NCI-H1105 (cell line): Measurements from ENCODE around the gene HAUS7.
A peak's percentile ranks its signal among the peaks of the same experiment; 100 is the strongest.

ENCODE experiments used
- DNase-seq: peaks from one replicate; lab custom pipeline; 2025; lab: John Stamatoyannopoulos, UW

The HAUS7 gene

GRCh38 chrX:153476666-153477363, 6.4 kb upstream of the HAUS7 start:
- DNase-seq, result no peak

GRCh38 chrX:153475751-153476281, 5.4 kb upstream of the HAUS7 start:
- no peak for DNase-seq

- no peak for DNase-seq
Measured at GRCh38 chrX:153475271-153475670, 4.9 kb upstream of the HAUS7 start.

GRCh38 chrX:153474718-153475117, 4.3 kb upstream of the HAUS7 start:
- no peak for DNase-seq

GRCh38 chrX:153474266-153474665, 3.9 kb upstream of the HAUS7 start:
- no peak for DNase-seq

- DNase-seq, result no peak
Measured at GRCh38 chrX:153473126-153473525, 2.8 kb upstream of the HAUS7 start.

GRCh38 chrX:153471663-153472280, 1.4 kb upstream of the HAUS7 start:
- DNase-seq, result no peak

- DNase-seq, result peak; percentile 28
Measured at GRCh38 chrX:153469811-153470410, 465 bp downstream of the HAUS7 start.

- no peak for DNase-seq
Measured at GRCh38 chrX:153468008-153468580, 2.3 kb downstream of the HAUS7 start.

GRCh38 chrX:153465691-153466380, 4.5 kb downstream of the HAUS7 start:
- DNase-seq, result no peak

- DNase-seq, result no peak
Measured at GRCh38 chrX:153464116-153464515, 6.3 kb downstream of the HAUS7 start.

- no peak for DNase-seq
Measured at GRCh38 chrX:153463556-153463955, 6.8 kb downstream of the HAUS7 start.

GRCh38 chrX:153463031-153463430, 7.3 kb downstream of the HAUS7 start:
- no peak for DNase-seq

GRCh38 chrX:153462291-153462690, 8.1 kb downstream of the HAUS7 start:
- DNase-seq, result no peak

- peak; percentile 23 for DNase-seq
Measured at GRCh38 chrX:153460826-153461225, 9.6 kb downstream of the HAUS7 start.

GRCh38 chrX:153459986-153460385, 10.4 kb downstream of the HAUS7 start:
- DNase-seq, result no peak

GRCh38 chrX:153458476-153458875, 11.9 kb downstream of the HAUS7 start:
- no peak for DNase-seq

- no peak for DNase-seq
Measured at GRCh38 chrX:153457827-153458466, 12.4 kb downstream of the HAUS7 start.

- DNase-seq, result no peak
Measured at GRCh38 chrX:153457136-153457825, 13.1 kb downstream of the HAUS7 start.

GRCh38 chrX:153456704-153457103, 13.7 kb downstream of the HAUS7 start:
- DNase-seq, result no peak

GRCh38 chrX:153456161-153456560, 14.2 kb downstream of the HAUS7 start:
- no peak for DNase-seq
